Gastrocnemius medialis (tissue), 4 donors: Measurements from ENCODE around the gene MAPK1.

Source experiments
- CTCF ChIP-seq, 5 experiments: fragments of 450-650 bp in 3 of 5; fragments of 200-600 bp in 2 of 5; sonication (generic) in 2 of 5; IDR thresholded peaks in 4 of 5; conservative IDR thresholded peaks in 1 of 5; 1 replicate in 4 of 5; 2 replicates in 1 of 5; pipeline ENCODE4 v1.5.1; 2016 to 2019; ENCODE audit warnings: antibody characterized with exemption in 5 of 5, mild to moderate bottlenecking in 3 of 5, moderate library complexity in 3 of 5
- POLR2A ChIP-seq, 2 donors: fragments of 450-650 bp; IDR thresholded peaks; one replicate each; pipeline ENCODE4 v1.6.1; 2017; ENCODE audit warnings: antibody characterized with exemption in 2 of 2, mild to moderate bottlenecking in 2 of 2, moderate library complexity in 2 of 2

- TF ChIP-seq CTCF (IDR thresholded peaks at IDR 0.05 in 4 of 5, conservative IDR thresholded peaks at IDR 0.05 in 1 of 5): no peak
- no peak for TF ChIP-seq POLR2A (IDR thresholded peaks at IDR 0.05)
Measured at GRCh38 chr22:21915624-21916308, 48.3 kb upstream of the MAPK1 start.
